ENCODE data around the gene CRIP2. TPM values are rescaled to one million over a fixed set of nuclear protein-coding genes. Genes with fewer than 3 reads are reported as not detected.

Gene CRIP2
- total and polyA plus RNA-seq, 2 of the 13 experiments (the other 11 are each of a cell fraction or from before 2014, with no cell fraction given): 31.6 to 37.9 TPM

GRCh38 chr14:105470350-105471296 lies 4.0 kb upstream of the CRIP2 start:
- intact Hi-C loops (cut with micrococcal nuclease; ENCODE audit: unreplicated experiment): no loop called here
- CTCF ChIA-PET (ENCODE audit: low intra/inter-chr PET ratio, low total read pairs): no interaction called here
- H3K36me3 ChIP-seq (replicated peaks in 1 of 2; ENCODE audit: control insufficient read depth in 1 of 2, insufficient read depth in 2 of 2, low read length in 2 of 2): peaks cover 6 to 8% of the 10 kb centered on the region in 2 experiments; a peak in 1 of 5 replicates

More at GRCh38 chr14:105470350-105471296, 4.0 kb upstream of the CRIP2 start:
- H3K9ac ChIP-seq (ENCODE audit: insufficient read depth, low read depth, low read length): no peak overlapping the region
- H3K27me3 ChIP-seq (ENCODE audit: control insufficient read depth in 1 of 2, insufficient read depth in 2 of 2, low read length in 2 of 2): peaks cover 0 to 4% of the 10 kb centered on the region in 2 experiments; a peak in 2 of 5 replicates
- 0 out of 2 replicates have a peak, but pooled peaks cover 2% of the 10 kb centered on the region for H4K20me1 ChIP-seq (ENCODE audit: insufficient read depth, low read length)
- POLR2A ChIA-PET: no interaction called here
- no TSS peak for BruUV-seq (replicated peaks)
- no peak overlapping the region for H3K4me2 ChIP-seq (ENCODE audit: low read depth, low read length)
- peak; percentile 54; the same call in 1 of the 2 replicates for TF ChIP-seq HNRNPL (IDR thresholded peaks at IDR 0.05; ENCODE audit: low read depth, low read length)
- TF ChIP-seq ZNF547 (CRISPR knock-in tag; IDR thresholded peaks at IDR 0.05): no peak
- peak; percentile 98 for TF ChIP-seq AGO2 (optimal IDR thresholded peaks at IDR 0.05; ENCODE audit: low read depth, low read length)
- TF ChIP-seq PATZ1 (CRISPR knock-in tag; IDR thresholded peaks at IDR 0.05): no peak
- TF ChIP-seq ZC3H13 (CRISPR knock-in tag; IDR thresholded peaks at IDR 0.05): no peak
- peak in 1 of 2 experiments; percentile 34; a peak in 1 of 4 replicates for TF ChIP-seq POLR2A (IDR thresholded peaks at IDR 0.05; ENCODE audit: insufficient read depth in 1 of 2, low read depth in 2 of 2, low read length in 2 of 2)
- H3K27ac ChIP-seq (ENCODE audit: extremely low read length, insufficient read depth, low read length): no peak overlapping the region
- peaks cover 17% of the 10 kb centered on the region for H3K4me1 ChIP-seq (ENCODE audit: insufficient read depth, low read length)
- in situ Hi-C loops (cut with HindIII; ENCODE audit: extremely low pct_ligation_motif_present, low pct_unique_long_range_greater_than_20kb): no loop called here
- 90% methylated on average over 22 of the region's 34 CpGs for WGBS (ENCODE audit: low lambda C conversion rate)
- DNase-seq (ENCODE audit: low spot score) (no peak), ATAC-seq (no peak), FAIRE-seq (no peak)
- no peaks in the 10 kb centered on the region for H3K79me2 ChIP-seq (ENCODE audit: insufficient read depth, low read length)
- H2AFZ ChIP-seq (ENCODE audit: low read length): no peak overlapping the region
- no peaks in the 10 kb centered on the region for H3K9me3 ChIP-seq (ENCODE audit: low read length)
- no peak overlapping the region for H3K4me3 ChIP-seq (replicated peaks in 1 of 3; ENCODE audit: insufficient read depth in 1 of 3, low read depth in 2 of 3, low read length in 3 of 3)

Data from HepG2 (cell line).